HG02870 (cell line): Measurements from ENCODE around the gene ALDH3B2.
"Not testable (repeated sequence)": the region's sequence is repeated elsewhere in the genome, so short reads cannot be mapped to it uniquely, and the experiment has no call there.

Experiments used
- ATAC-seq: cut with Tn5 transposase; IDR thresholded peaks from one replicate; pipeline ENCODE4 v1.9.1; 2021; ENCODE audit warnings: mild to moderate bottlenecking, moderate library complexity; ENCODE audit not compliant: unreplicated experiment

Gene ALDH3B2

GRCh38 chr11:67674442-67674871 lies at the start of gene ALDH3B2:
Gene ALDH3B2 (minus strand): TSS chr11:67674623. CDS start chr11:67666935, 7,688 bp downstream.
- no peak for ATAC-seq

- ATAC-seq: not testable (repeated sequence)
Measured at GRCh38 chr11:67723036-67723435, 48.6 kb upstream of the ALDH3B2 start.

- ATAC-seq: not testable (repeated sequence)
Measured at GRCh38 chr11:67716226-67716625, 41.8 kb upstream of the ALDH3B2 start.

GRCh38 chr11:67715801-67716200 lies 41.4 kb upstream of the ALDH3B2 start:
- ATAC-seq: not testable (repeated sequence)

GRCh38 chr11:67713892-67714509 lies 39.6 kb upstream of the ALDH3B2 start:
- not testable (repeated sequence) for ATAC-seq

- not testable (repeated sequence) for ATAC-seq
Measured at GRCh38 chr11:67711676-67712075, 37.3 kb upstream of the ALDH3B2 start.

GRCh38 chr11:67711212-67711611 lies 36.8 kb upstream of the ALDH3B2 start:
- not testable (repeated sequence) for ATAC-seq

GRCh38 chr11:67709806-67710205 lies 35.4 kb upstream of the ALDH3B2 start:
- not testable (repeated sequence) for ATAC-seq

- no peak for ATAC-seq
Measured at GRCh38 chr11:67705264-67705663, 30.8 kb upstream of the ALDH3B2 start.

GRCh38 chr11:67704524-67704923 lies 30.1 kb upstream of the ALDH3B2 start:
- ATAC-seq: no peak

- not testable (repeated sequence) for ATAC-seq
Measured at GRCh38 chr11:67703709-67704108, 29.3 kb upstream of the ALDH3B2 start.

- ATAC-seq: no peak
Measured at GRCh38 chr11:67700548-67701262, 26.3 kb upstream of the ALDH3B2 start.

GRCh38 chr11:67700141-67700540 lies 25.7 kb upstream of the ALDH3B2 start:
- ATAC-seq: no peak

- ATAC-seq: no peak
Measured at GRCh38 chr11:67699521-67699920, 25.1 kb upstream of the ALDH3B2 start.

- ATAC-seq: no peak
Measured at GRCh38 chr11:67698247-67698646, 23.8 kb upstream of the ALDH3B2 start.

- ATAC-seq: no peak
Measured at GRCh38 chr11:67697846-67698245, 23.4 kb upstream of the ALDH3B2 start.

GRCh38 chr11:67696998-67697397 lies 22.6 kb upstream of the ALDH3B2 start:
- ATAC-seq: no peak

GRCh38 chr11:67695606-67696005 lies 21.2 kb upstream of the ALDH3B2 start:
- no peak for ATAC-seq

- ATAC-seq: no peak
Measured at GRCh38 chr11:67694875-67695555, 20.6 kb upstream of the ALDH3B2 start.

- no peak for ATAC-seq
Measured at GRCh38 chr11:67691149-67691548, 16.7 kb upstream of the ALDH3B2 start.

GRCh38 chr11:67689178-67689577 lies 14.8 kb upstream of the ALDH3B2 start:
- no peak for ATAC-seq

- no peak for ATAC-seq
Measured at GRCh38 chr11:67687986-67688385, 13.6 kb upstream of the ALDH3B2 start.
